GM23338 (cell line): ENCODE results near the gene MED27. TPM values are rescaled to one million over a fixed set of nuclear protein-coding genes. Genes with fewer than 3 reads are reported as not detected.

Experiments
- ATAC-seq: fragments of 200-7000 bp; cut with Tn5 transposase; 3 replicates; pipeline ENCODE4 v1.9.1; 2020
- DNase-seq: peaks from one replicate; pipeline ENCODE4 v3.0.0-alpha.2; 2015; ENCODE audit warnings: low spot score
- H2AFZ ChIP-seq: fragments of 200-600 bp; sonication (generic); 2 replicates; pipeline ENCODE4 v1.8.0; 2016; ENCODE audit warnings: antibody characterized with exemption, mild to moderate bottlenecking, moderate library complexity
- H3F3A ChIP-seq: fragments of 200-600 bp; sonication (generic); replicated peaks from 2 replicates; pipeline ENCODE4 v1.8.0; 2017; ENCODE audit warnings: antibody characterized with exemption, mixed run types, low read depth
- H3K27ac ChIP-seq: fragments of 200-600 bp; sonication (generic); 2 replicates; pipeline ENCODE4 v1.6.1; 2016; ENCODE audit warnings: low read depth
- H3K27me3 ChIP-seq: fragments of 200-600 bp; sonication (generic); 2 replicates; pipeline ENCODE4 v1.8.0; 2016; ENCODE audit warnings: mild to moderate bottlenecking, mixed run types, moderate library complexity; ENCODE audit not compliant: insufficient read depth
- H3K36me3 ChIP-seq: fragments of 200-600 bp; sonication (generic); 2 replicates; pipeline ENCODE4 v1.8.0; 2016; ENCODE audit warnings: mild to moderate bottlenecking; ENCODE audit not compliant: insufficient read depth
- H3K4me1 ChIP-seq: fragments of 200-600 bp; sonication (generic); 2 replicates; pipeline ENCODE4 v1.8.0; 2016; ENCODE audit warnings: mild to moderate bottlenecking, moderate library complexity; ENCODE audit not compliant: insufficient read depth
- H3K4me2 ChIP-seq: fragments of 200-600 bp; sonication (generic); 2 replicates; pipeline ENCODE4 v1.7.1; 2017; ENCODE audit warnings: mixed run types
- H3K4me3 ChIP-seq: fragments of 200-600 bp; sonication (generic); 2 replicates; pipeline ENCODE4 v1.6.1; 2016; ENCODE audit warnings: mixed run types
- H3K79me2 ChIP-seq: fragments of 200-600 bp; sonication (generic); replicated peaks from 2 replicates; pipeline ENCODE4 v1.8.0; 2017; ENCODE audit warnings: mild to moderate bottlenecking; ENCODE audit not compliant: insufficient read depth
- H3K9me2 ChIP-seq: fragments of 200-600 bp; sonication (generic); 2 replicates; pipeline ENCODE4 v1.8.0; 2017; ENCODE audit not compliant: insufficient read depth
- H4K20me1 ChIP-seq: fragments of 200-600 bp; sonication (generic); replicated peaks from 2 replicates; pipeline ENCODE4 v1.8.0; 2017; ENCODE audit warnings: mild to moderate bottlenecking; ENCODE audit not compliant: insufficient read depth
- H3K27ac Mint-ChIP-seq: 2 replicates; pipeline ENCODE4 v1.8.0; 2020; ENCODE audit warnings: inconsistent platforms, mild to moderate bottlenecking, moderate library complexity, mixed read lengths
- H3K27me3 Mint-ChIP-seq: 3 replicates; pipeline ENCODE4 v1.8.0; 2022; ENCODE audit warnings: low read depth, mild to moderate bottlenecking, moderate library complexity, mixed read lengths, inconsistent platforms; ENCODE audit not compliant: insufficient read depth, poor library complexity
- H3K36me3 Mint-ChIP-seq: 3 replicates; pipeline ENCODE4 v1.8.0; 2021; ENCODE audit warnings: low read depth, mild to moderate bottlenecking, inconsistent platforms, moderate library complexity, mixed read lengths
- H3K4me1 Mint-ChIP-seq: 3 replicates; pipeline ENCODE4 v1.8.0; 2020; ENCODE audit warnings: mild to moderate bottlenecking, inconsistent platforms, mixed read lengths
- H3K4me3 Mint-ChIP-seq: 3 replicates; pipeline ENCODE4 v1.8.0; 2021; ENCODE audit warnings: moderate library complexity, mild to moderate bottlenecking, inconsistent platforms, mixed read lengths
- H3K9me3 Mint-ChIP-seq: 3 replicates; pipeline ENCODE4 v1.8.0; 2020; ENCODE audit warnings: moderate library complexity, mild to moderate bottlenecking, inconsistent platforms, mixed read lengths
- CTCF ChIP-seq, 2 experiments: fragments of 200-600 bp in 1 of 2; sonication (generic) in 1 of 2; conservative IDR thresholded peaks; 2 replicates each; pipeline versions ENCODE4 v1.5.1 to v1.6.1; 2016 to 2017; ENCODE audit warnings: antibody characterized with exemption in 2 of 2, low read depth in 2 of 2, mild to moderate bottlenecking in 2 of 2, moderate library complexity in 1 of 2
- ETS1 ChIP-seq: IDR thresholded peaks from 2 replicates; pipeline ENCODE4 v1.6.1; 2016; ENCODE audit warnings: antibody characterized with exemption
- EZH2phosphoT487 ChIP-seq: fragments of 200-600 bp; sonication (generic); IDR thresholded peaks from one replicate; pipeline ENCODE4 v1.8.1; 2018; ENCODE audit warnings: antibody characterized with exemption; ENCODE audit not compliant: unreplicated experiment
- JUNB ChIP-seq: IDR thresholded peaks from one replicate; pipeline ENCODE4 v1.6.1; 2016; ENCODE audit warnings: antibody characterized with exemption; ENCODE audit not compliant: unreplicated experiment
- ZNF331 ChIP-seq: fragments of 250-450 bp; sonication (Bioruptor Pico); IDR thresholded peaks from 2 replicates; pipeline ENCODE4 v1.5.0; 2020; ENCODE audit warnings: low read depth, mild to moderate bottlenecking, moderate library complexity
- ZNF462 ChIP-seq: fragments of 250-450 bp; sonication (Bioruptor Pico); IDR thresholded peaks from 2 replicates; pipeline ENCODE4 v1.5.0; 2020; ENCODE audit warnings: mild to moderate bottlenecking, moderate library complexity
- polyA plus RNA-seq: library from polyadenylated mRNA; unstranded; fragments of >200 nt; fragmentation: Nextera tagmentation; extraction: Ambion mirVana; gene quantifications from 2 replicates; pipeline ENCODE4 v1.2.1, GENCODE V29; 2016
- total RNA-seq: library from RNA; depleted of rRNA; stranded (reverse); fragments of >200 nt; shearing (Covaris generic); gene quantifications from 2 replicates; pipeline ENCODE4 v1.2.3, GENCODE V29; 2014

Gene MED27
- total and polyA plus RNA-seq, 2 experiments from 2014 or later = 30.6 to 35.0 TPM

GRCh38 chr9:132019702-132020101, 60.0 kb downstream of the MED27 start:
- Mint-ChIP-seq H3K27me3 (no peaks in the 10 kb centered on the region), H3K36me3 (no peaks in the 10 kb centered on the region), H3K27ac (no peak overlapping the region), H3K9me3 (no peaks in the 10 kb centered on the region), H3K4me1 (peaks cover 61% of the 10 kb centered on the region), H3K4me3 (no peak overlapping the region)
- Histone ChIP-seq H3K4me3 (no peak overlapping the region), H4K20me1 (peaks cover 4% of the 10 kb centered on the region; the same call in 1 of the 2 replicates), H3K27me3 (no peaks in the 10 kb centered on the region), H3K36me3 (no peaks in the 10 kb centered on the region), H3K4me1 (peaks cover 42% of the 10 kb centered on the region), H3F3A (no peaks in the 10 kb centered on the region), H2AFZ (no peak overlapping the region), H3K27ac (no peak overlapping the region), H3K9me2 (no peaks in the 10 kb centered on the region), H3K4me2 (no peak overlapping the region), H3K79me2 (peaks cover 63% of the 10 kb centered on the region)
- TF ChIP-seq EZH2phosphoT487 = no peak
- no peak for TF ChIP-seq ETS1
- no peak for TF ChIP-seq ZNF462 (CRISPR knock-in tag)
- TF ChIP-seq CTCF (conservative IDR thresholded peaks at IDR 0.05; ENCODE audit: low read depth in 2 of 2) = no peak
- TF ChIP-seq JUNB = no peak
- TF ChIP-seq ZNF331 (CRISPR knock-in tag) = no peak
- DNase-seq = no peak
- peak; percentile 52 for ATAC-seq
